Loucy (cell line): ENCODE measurements around the gene PP2D1.

Source experiments
- H2AFZ ChIP-seq: fragments of 200-600 bp; sonication (generic); 2 replicates; pipeline ENCODE4 v1.6.0; 2016; ENCODE audit warnings: antibody characterized with exemption, mild to moderate bottlenecking, low read length, moderate library complexity
- H3F3A ChIP-seq: fragments of 200-600 bp; 2 replicates; pipeline ENCODE4 v1.6.0; 2016; ENCODE audit warnings: antibody characterized with exemption, low read depth, mild to moderate bottlenecking
- H3K27me3 ChIP-seq: fragments of 200-600 bp; sonication (generic); 2 replicates; pipeline ENCODE4 v1.6.1; 2014; ENCODE audit warnings: low read length, mild to moderate bottlenecking; ENCODE audit not compliant: insufficient read depth, poor library complexity, severe bottlenecking
- H3K36me3 ChIP-seq: fragments of 200-600 bp; sonication (generic); 2 replicates; pipeline ENCODE4 v1.6.1; 2016; ENCODE audit warnings: low read length; ENCODE audit not compliant: insufficient read depth
- H3K4me1 ChIP-seq: fragments of 200-600 bp; sonication (generic); 2 replicates; pipeline ENCODE4 v1.5.1; 2014; ENCODE audit warnings: low read length, mild to moderate bottlenecking; ENCODE audit not compliant: insufficient read depth, poor library complexity, severe bottlenecking
- H3K4me2 ChIP-seq: fragments of 200-600 bp; sonication (generic); 2 replicates; pipeline ENCODE4 v1.6.0; 2014; ENCODE audit warnings: antibody characterized with exemption, low read length, low read depth, mild to moderate bottlenecking; ENCODE audit not compliant: poor library complexity, severe bottlenecking
- H3K4me3 ChIP-seq: fragments of 200-600 bp; sonication (generic); 2 replicates; pipeline ENCODE4 v1.5.1; 2014; ENCODE audit warnings: low read length, mild to moderate bottlenecking, mixed read lengths; ENCODE audit not compliant: poor library complexity, severe bottlenecking
- H3K79me2 ChIP-seq: fragments of 200-600 bp; sonication (generic); 2 replicates; pipeline ENCODE4 v1.6.1; 2014; ENCODE audit warnings: low read length; ENCODE audit not compliant: insufficient read depth
- H3K9ac ChIP-seq: fragments of 200-600 bp; sonication (generic); 2 replicates; pipeline ENCODE4 v1.6.0; 2014; ENCODE audit warnings: mild to moderate bottlenecking, low read depth, low read length, moderate library complexity; ENCODE audit not compliant: poor library complexity, severe bottlenecking
- H3K9me2 ChIP-seq: fragments of 200-600 bp; sonication (generic); replicated peaks from 2 replicates; pipeline ENCODE4 v1.6.1; 2016; ENCODE audit warnings: low read depth, low read length, mixed read lengths
- H3K9me3 ChIP-seq: fragments of 200-600 bp; sonication (generic); 2 replicates; pipeline ENCODE4 v1.6.1; 2014; ENCODE audit warnings: mild to moderate bottlenecking, antibody characterized with exemption, low read length, low read depth; ENCODE audit not compliant: insufficient read depth
- H4K20me1 ChIP-seq: fragments of 200-600 bp; sonication (generic); 2 replicates; pipeline ENCODE4 v1.6.0; 2014; ENCODE audit warnings: antibody characterized with exemption, low read length, mild to moderate bottlenecking; ENCODE audit not compliant: insufficient read depth, poor library complexity, severe bottlenecking
- CTCF ChIP-seq: fragments of 200-600 bp; sonication (generic); conservative IDR thresholded peaks from 2 replicates; pipeline ENCODE4 v1.5.1; 2014; ENCODE audit warnings: mild to moderate bottlenecking, antibody characterized with exemption, low read length
- EZH2phosphoT487 ChIP-seq: fragments of 200-600 bp; IDR thresholded peaks from 2 replicates; pipeline ENCODE4 v1.6.1; 2018; ENCODE audit warnings: antibody characterized with exemption, mild to moderate bottlenecking, moderate library complexity, borderline replicate concordance

The PP2D1 gene

GRCh38 chr3:20015525-20015924 lies 3.5 kb upstream of the PP2D1 start:
- H3K36me3 ChIP-seq = no peaks in the 10 kb centered on the region
- no peak overlapping the region for H2AFZ ChIP-seq
- no peaks in the 10 kb centered on the region for H4K20me1 ChIP-seq
- H3K9ac ChIP-seq = no peak overlapping the region
- H3K9me2 ChIP-seq = no peaks in the 10 kb centered on the region
- no peak overlapping the region for H3K4me3 ChIP-seq
- TF ChIP-seq CTCF (no peak), EZH2phosphoT487 (no peak)
- no peak overlapping the region for H3K4me2 ChIP-seq
- no peaks in the 10 kb centered on the region for H3K27me3 ChIP-seq
- H3K79me2 ChIP-seq = no peaks in the 10 kb centered on the region
- no peaks in the 10 kb centered on the region for H3K9me3 ChIP-seq
- no peaks in the 10 kb centered on the region for H3F3A ChIP-seq
- no peaks in the 10 kb centered on the region for H3K4me1 ChIP-seq

GRCh38 chr3:20013396-20013795 lies 1.3 kb upstream of the PP2D1 start:
- H3K4me3 ChIP-seq = no peak overlapping the region
- no peaks in the 10 kb centered on the region for H3K4me1 ChIP-seq
- no peaks in the 10 kb centered on the region for H3K79me2 ChIP-seq
- TF ChIP-seq EZH2phosphoT487 = no peak
- no peak for TF ChIP-seq CTCF
- no peak overlapping the region for H3K9ac ChIP-seq
- H2AFZ ChIP-seq = no peak overlapping the region
- no peaks in the 10 kb centered on the region for H3K27me3 ChIP-seq
- H3K36me3 ChIP-seq = no peaks in the 10 kb centered on the region
- H3K4me2 ChIP-seq = no peak overlapping the region
- H4K20me1 ChIP-seq = no peaks in the 10 kb centered on the region
- no peaks in the 10 kb centered on the region for H3K9me3 ChIP-seq
- H3K9me2 ChIP-seq = no peaks in the 10 kb centered on the region
- no peaks in the 10 kb centered on the region for H3F3A ChIP-seq

DNA sequence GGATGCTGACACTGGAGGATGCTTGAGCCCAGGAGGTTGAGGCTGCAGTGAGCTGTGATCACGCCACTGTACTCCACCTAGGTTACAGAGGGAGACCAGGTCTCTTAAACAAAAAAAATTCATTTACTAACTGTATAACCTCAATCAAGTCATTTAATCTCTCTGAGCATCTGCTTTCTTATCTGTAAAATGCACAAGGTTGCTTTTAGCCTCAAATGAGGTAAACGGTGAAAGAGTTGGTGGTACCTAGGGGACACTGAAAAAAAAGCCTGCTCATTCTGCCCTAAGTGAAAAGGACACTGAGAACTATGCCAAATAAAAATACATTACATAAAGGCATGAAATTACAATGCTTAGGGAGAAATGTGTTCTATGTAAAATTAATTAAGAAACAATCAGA lies 3.4 kb downstream of the PP2D1 start:
- H2AFZ ChIP-seq = no peak overlapping the region
- H3K4me1 ChIP-seq = no peaks in the 10 kb centered on the region
- H3K4me2 ChIP-seq = no peak overlapping the region
- H3K9ac ChIP-seq = no peak overlapping the region
- TF ChIP-seq EZH2phosphoT487 = no peak
- no peak for TF ChIP-seq CTCF
- no peaks in the 10 kb centered on the region for H3F3A ChIP-seq
- H3K4me3 ChIP-seq = no peak overlapping the region
- no peaks in the 10 kb centered on the region for H4K20me1 ChIP-seq
- no peaks in the 10 kb centered on the region for H3K36me3 ChIP-seq
- no peaks in the 10 kb centered on the region for H3K9me3 ChIP-seq
- no peaks in the 10 kb centered on the region for H3K27me3 ChIP-seq
- H3K9me2 ChIP-seq = no peaks in the 10 kb centered on the region
- H3K79me2 ChIP-seq = no peaks in the 10 kb centered on the region
